CD14-positive monocyte (primary cell): ENCODE data around the gene SNAPC3. TPM values are rescaled to one million over a fixed set of nuclear protein-coding genes. Genes with fewer than 3 reads are reported as not detected.

Source experiments
- DNase-seq, 3 donors: peaks; one replicate each; pipeline ENCODE4 v3.0.0-alpha.2; 2011 to 2022
- H2AFZ ChIP-seq: 2 replicates; pipeline ENCODE4 v1.6.0; 2012; ENCODE audit warnings: mild to moderate bottlenecking, low read depth, low read length, inconsistent platforms; ENCODE audit not compliant: insufficient read depth, poor library complexity, severe bottlenecking
- H3K27ac ChIP-seq, 2 donors: 1 replicate in 1 of 2; 2 replicates in 1 of 2; pipeline ENCODE4 v1.5.1; 2012 to 2013; ENCODE audit warnings: low read length in 2 of 2, control low read depth in 1 of 2, inconsistent platforms in 1 of 2, low read depth in 1 of 2, mild to moderate bottlenecking in 1 of 2
- H3K27me3 ChIP-seq, 2 donors: one replicate each; pipeline versions ENCODE4 v1.6.0 to v1.6.1; 2011 to 2013; ENCODE audit warnings: low read length in 2 of 2; ENCODE audit not compliant: control insufficient read depth in 2 of 2, insufficient read depth in 2 of 2
- H3K36me3 ChIP-seq, 2 donors: replicated peaks in 1 of 2; 1 replicate in 1 of 2; 2 replicates in 1 of 2; pipeline versions ENCODE4 v1.5.1 to v1.6.1; 2012 to 2013; ENCODE audit warnings: low read length in 2 of 2, control low read depth in 1 of 2, inconsistent platforms in 1 of 2, mild to moderate bottlenecking in 1 of 2; ENCODE audit not compliant: insufficient read depth in 2 of 2, control insufficient read depth in 1 of 2
- H3K4me1 ChIP-seq, 2 donors: 1 replicate in 1 of 2; 2 replicates in 1 of 2; pipeline versions ENCODE4 v1.5.1 to v1.6.1; 2012 to 2013; ENCODE audit warnings: low read length in 2 of 2, control low read depth in 1 of 2, inconsistent platforms in 1 of 2, mild to moderate bottlenecking in 1 of 2, moderate library complexity in 1 of 2; ENCODE audit not compliant: insufficient read depth in 2 of 2, control insufficient read depth in 1 of 2
- H3K4me2 ChIP-seq: replicated peaks from 2 replicates; pipeline ENCODE3; 2012; ENCODE audit warnings: low read length, moderate library complexity, mild to moderate bottlenecking; ENCODE audit not compliant: poor library complexity, severe bottlenecking; ENCODE audit errors: extremely low read depth
- H3K4me3 ChIP-seq, 3 experiments: fragments of 200-600 bp in 1 of 3; sonication (generic) in 1 of 3; replicated peaks in 1 of 3; 1 replicate in 2 of 3; 2 replicates in 1 of 3; pipeline ENCODE4 v1.5.1; 2011 to 2013; ENCODE audit warnings: low read length in 3 of 3, mild to moderate bottlenecking in 3 of 3, control low read depth in 2 of 3, low read depth in 2 of 3, inconsistent platforms in 1 of 3, moderate library complexity in 1 of 3
- H3K79me2 ChIP-seq: 2 replicates; pipeline ENCODE4 v1.6.0; 2012; ENCODE audit warnings: mild to moderate bottlenecking, control low read depth, inconsistent platforms, low read length, moderate library complexity; ENCODE audit not compliant: insufficient read depth
- H3K9ac ChIP-seq: 2 replicates; pipeline ENCODE4 v1.6.0; 2017; ENCODE audit warnings: low read length, mild to moderate bottlenecking; ENCODE audit not compliant: insufficient read depth, poor library complexity, severe bottlenecking
- H3K9me3 ChIP-seq, 2 donors: replicated peaks in 1 of 2; 1 replicate in 1 of 2; 2 replicates in 1 of 2; pipeline versions ENCODE4 v1.5.1 to v1.6.1; 2012 to 2013; ENCODE audit warnings: low read length in 2 of 2, control low read depth in 1 of 2; ENCODE audit not compliant: control insufficient read depth in 1 of 2, insufficient read depth in 1 of 2
- H4K20me1 ChIP-seq: 2 replicates; pipeline ENCODE4 v1.6.0; 2012; ENCODE audit warnings: mild to moderate bottlenecking, low read length, control low read depth, moderate library complexity; ENCODE audit not compliant: insufficient read depth
- H3K27ac Mint-ChIP-seq, 7 donors: one replicate each; pipeline ENCODE4 v1.8.0; 2020; ENCODE audit warnings: mild to moderate bottlenecking in 7 of 7, mixed read lengths in 7 of 7, moderate library complexity in 6 of 7, inconsistent platforms in 2 of 7
- H3K27me3 Mint-ChIP-seq, 3 donors: one replicate each; pipeline ENCODE4 v1.8.0; 2021 to 2022; ENCODE audit warnings: low read depth in 3 of 3, mild to moderate bottlenecking in 3 of 3, mixed read lengths in 3 of 3, moderate library complexity in 3 of 3, inconsistent platforms in 1 of 3
- H3K36me3 Mint-ChIP-seq, 2 donors: one replicate each; pipeline ENCODE4 v1.8.0; 2020; ENCODE audit warnings: mixed read lengths in 2 of 2, inconsistent platforms in 1 of 2, mild to moderate bottlenecking in 1 of 2
- H3K4me1 Mint-ChIP-seq: one replicate; pipeline ENCODE4 v1.8.0; 2020; ENCODE audit warnings: mild to moderate bottlenecking, mixed read lengths
- H3K4me3 Mint-ChIP-seq, 2 donors: one replicate each; pipeline ENCODE4 v1.8.0; 2020; ENCODE audit warnings: mild to moderate bottlenecking in 2 of 2, mixed read lengths in 2 of 2, moderate library complexity in 1 of 2
- H3K9me3 Mint-ChIP-seq, 7 donors: one replicate each; pipeline ENCODE4 v1.8.0; 2020 to 2022; ENCODE audit warnings: mixed read lengths in 7 of 7, mild to moderate bottlenecking in 6 of 7, moderate library complexity in 6 of 7, inconsistent platforms in 2 of 7
- CTCF ChIP-seq: fragments of 200-600 bp; IDR thresholded peaks from one replicate; pipeline ENCODE4 v1.8.0; 2022; ENCODE audit warnings: antibody characterized with exemption, mild to moderate bottlenecking
- WGBS: methylation state at CpG from one replicate; pipeline ENCODE4 v1.1.5; 2013; ENCODE audit warnings: missing lambda C conversion rate; ENCODE audit not compliant: insufficient coverage; 5-methylcytosine and 5-hydroxymethylcytosine counted together
- intact Hi-C, 2 donors: fragments of 100-400 bp; cut with micrococcal nuclease; formaldehyde crosslinking; loops; one replicate each; pipeline versions ENCODE4 v1.15.0 to v1.15.1; 2023
- polyA plus RNA-seq, 3 donors: library from polyadenylated mRNA; depleted of rRNA in 1 of 3; unstranded in 2 of 3; stranded (reverse) in 1 of 3; fragments of 300-500 nt in 2 of 3; fragments of >200 nt in 1 of 3; fragmentation: Illumina TruSeq in 2 of 3; gene quantifications; 1 replicate in 2 of 3; 2 replicates in 1 of 3; pipeline ENCODE4 v1.2.3, GENCODE V29; 2012 to 2021

SNAPC3 gene
- polyA plus RNA-seq, 3 donors, result 10.9 to 15.8 (median 14.3) TPM

GRCh38 chr9:15400281-15400941 lies 22.3 kb upstream of the SNAPC3 start:
- no peaks in the 10 kb centered on the region for H3K4me1 ChIP-seq
- no peaks in the 10 kb centered on the region for H4K20me1 ChIP-seq
- H3K9me3 ChIP-seq, result no peaks in the 10 kb centered on the region
- Mint-ChIP-seq H3K27ac (peak overlapping the region in 1 of 7 donors; percentile 50), H3K36me3 (no peaks in the 10 kb centered on the region), H3K4me1 (no peaks in the 10 kb centered on the region), H3K9me3 (peaks cover 0 to 6% (median 3%) of the 10 kb centered on the region in 7 donors), H3K4me3 (no peak overlapping the region), H3K27me3 (peaks cover 0 to 4% (median under 1%) of the 10 kb centered on the region in 3 donors)
- 75% methylated on average over 2 of the region's 5 CpGs for WGBS
- TF ChIP-seq CTCF, result no peak
- no peak overlapping the region for H3K27ac ChIP-seq
- no peaks in the 10 kb centered on the region for H3K27me3 ChIP-seq
- H3K9ac ChIP-seq, result no peak overlapping the region
- no peaks in the 10 kb centered on the region for H3K36me3 ChIP-seq
- H3K4me3 ChIP-seq, result no peak overlapping the region
- H3K4me2 ChIP-seq, result no peak overlapping the region
- intact Hi-C loops, result no loop called here
- no peaks in the 10 kb centered on the region for H3K79me2 ChIP-seq
- no peak for DNase-seq
- H2AFZ ChIP-seq, result peak overlapping the region; percentile 6

- TF ChIP-seq CTCF, result no peak
- Mint-ChIP-seq H3K4me1 (no peaks in the 10 kb centered on the region), H3K4me3 (no peak overlapping the region), H3K9me3 (peaks cover 0 to 6% (median 3%) of the 10 kb centered on the region in 7 donors), H3K27ac (peak overlapping the region in 1 of 7 donors; percentile 6), H3K27me3 (peaks cover 0 to 4% (median 0%) of the 10 kb centered on the region in 3 donors), H3K36me3 (no peaks in the 10 kb centered on the region)
- no peaks in the 10 kb centered on the region for H4K20me1 ChIP-seq
- H3K27ac ChIP-seq, result no peak overlapping the region
- intact Hi-C loops, result no loop called here
- no peaks in the 10 kb centered on the region for H3K9me3 ChIP-seq
- H3K27me3 ChIP-seq, result no peaks in the 10 kb centered on the region
- H3K79me2 ChIP-seq, result no peaks in the 10 kb centered on the region
- 100% methylated on average over 3 of the region's 8 CpGs for WGBS
- H3K4me1 ChIP-seq, result no peaks in the 10 kb centered on the region
- H3K36me3 ChIP-seq, result no peaks in the 10 kb centered on the region
- no peak overlapping the region for H3K9ac ChIP-seq
- H3K4me3 ChIP-seq, result no peak overlapping the region
- no peak for DNase-seq
- H3K4me2 ChIP-seq, result no peak overlapping the region
- no peak overlapping the region for H2AFZ ChIP-seq
Measured at GRCh38 chr9:15401266-15401665, 21.4 kb upstream of the SNAPC3 start.
